ENCODE results near the gene SKI. TPM values are rescaled to one million over a fixed set of nuclear protein-coding genes. Genes with fewer than 3 reads are reported as not detected.

SKI gene
- total and polyA plus RNA-seq, 9 of the 15 experiments (the other 6 are each of a cell fraction or from before 2014, with no cell fraction given) = 0.10 to 60.5 (median 4.6) TPM

DNA sequence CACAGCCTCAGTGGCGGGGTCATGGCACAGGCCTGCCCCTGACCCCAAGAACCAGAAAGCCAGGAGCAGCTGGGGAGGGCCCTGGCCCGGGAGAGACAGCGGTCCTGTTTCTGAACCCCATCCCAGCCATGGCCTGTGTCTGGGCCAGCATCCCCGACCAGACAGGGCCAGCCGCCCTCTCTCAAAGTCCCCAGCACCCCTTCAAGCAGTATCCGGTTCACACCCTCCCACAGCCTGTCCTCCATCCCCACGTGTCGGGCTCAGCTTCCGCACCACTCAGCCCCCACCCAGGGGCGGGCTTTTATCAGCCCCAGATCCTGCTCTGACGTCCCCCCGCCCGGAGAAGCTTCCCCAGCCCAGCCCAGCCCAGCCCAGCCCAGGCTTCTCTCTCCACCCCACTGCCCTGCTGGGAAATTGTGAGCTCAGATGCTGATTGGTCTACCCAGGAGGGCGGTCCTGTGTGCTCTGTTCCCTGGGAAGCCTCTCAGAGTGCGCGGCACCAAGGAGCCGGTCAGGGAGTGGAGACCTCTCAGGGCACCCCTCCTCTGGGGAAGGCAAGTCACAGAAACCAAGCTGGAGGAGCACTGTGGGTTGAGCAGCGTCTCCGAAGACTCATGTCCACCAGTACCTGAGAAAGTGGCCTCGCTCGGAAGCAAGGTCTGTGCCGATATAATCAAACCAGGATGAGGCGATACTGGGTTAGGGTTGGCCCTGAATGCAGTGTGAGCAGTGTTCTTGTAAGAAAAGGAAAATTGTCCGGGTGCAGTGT is 28.9 kb upstream of the SKI start (continued):
- TF ChIP-seq ZNF23 (CRISPR knock-in tag; IDR thresholded peaks at IDR 0.05) (no peak), EGR1 (conservative IDR thresholded peaks at IDR 0.05) (peak; percentile 62), SMAD4 (CRISPR knock-in tag; conservative IDR thresholded peaks at IDR 0.05) (peak; percentile 63; the same call in 1 of the 2 replicates), BRF1 (IDR thresholded peaks at IDR 0.05; ENCODE audit: borderline replicate concordance, extremely low read depth, insufficient read length) (no peak), HCFC1 (IDR thresholded peaks at IDR 0.05; ENCODE audit: low read depth, low read length) (peak; percentile 26; the same call in 1 of the 2 replicates), FUS (optimal IDR thresholded peaks at IDR 0.05; ENCODE audit: low read depth, low read length) (no peak), NFIC (IDR thresholded peaks at IDR 0.05) (no peak), PTBP1 (IDR thresholded peaks at IDR 0.05; ENCODE audit: low read depth, low read length) (no peak), NFATC3 (IDR thresholded peaks at IDR 0.05) (no peak), RHOXF2B (CRISPR knock-in tag; conservative IDR thresholded peaks at IDR 0.05) (no peak; the same call in 1 of the 2 replicates), ZKSCAN3 (CRISPR knock-in tag; IDR thresholded peaks at IDR 0.05) (no peak), ZC3H8 (IDR thresholded peaks at IDR 0.05) (no peak), XRCC5 (IDR thresholded peaks at IDR 0.05; ENCODE audit: low read depth, low read length) (peak; percentile 63; the same call in 1 of the 2 replicates), KAT2B (IDR thresholded peaks at IDR 0.05; ENCODE audit: low read depth, low read length) (no peak), ZNF584 (CRISPR knock-in tag; IDR thresholded peaks at IDR 0.05; ENCODE audit: low read depth) (no peak), ATF7 (IDR thresholded peaks at IDR 0.05) (peak; percentile 78), KDM1A (IDR thresholded peaks at IDR 0.05) (no peak), KDM2B (CRISPR knock-in tag; IDR thresholded peaks at IDR 0.05) (no peak), HDAC3 (IDR thresholded peaks at IDR 0.05; ENCODE audit: borderline replicate concordance, partially characterized antibody) (no peak)
- TF ChIP-seq, protein P1, sequence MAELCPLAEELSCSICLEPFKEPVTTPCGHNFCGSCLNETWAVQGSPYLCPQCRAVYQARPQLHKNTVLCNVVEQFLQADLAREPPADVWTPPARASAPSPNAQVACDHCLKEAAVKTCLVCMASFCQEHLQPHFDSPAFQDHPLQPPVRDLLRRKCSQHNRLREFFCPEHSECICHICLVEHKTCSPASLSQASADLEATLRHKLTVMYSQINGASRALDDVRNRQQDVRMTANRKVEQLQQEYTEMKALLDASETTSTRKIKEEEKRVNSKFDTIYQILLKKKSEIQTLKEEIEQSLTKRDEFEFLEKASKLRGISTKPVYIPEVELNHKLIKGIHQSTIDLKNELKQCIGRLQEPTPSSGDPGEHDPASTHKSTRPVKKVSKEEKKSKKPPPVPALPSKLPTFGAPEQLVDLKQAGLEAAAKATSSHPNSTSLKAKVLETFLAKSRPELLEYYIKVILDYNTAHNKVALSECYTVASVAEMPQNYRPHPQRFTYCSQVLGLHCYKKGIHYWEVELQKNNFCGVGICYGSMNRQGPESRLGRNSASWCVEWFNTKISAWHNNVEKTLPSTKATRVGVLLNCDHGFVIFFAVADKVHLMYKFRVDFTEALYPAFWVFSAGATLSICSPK (IDR thresholded peaks at IDR 0.05; ENCODE audit: borderline replicate concordance) = no peak
- TF ChIP-seq, protein P2, sequence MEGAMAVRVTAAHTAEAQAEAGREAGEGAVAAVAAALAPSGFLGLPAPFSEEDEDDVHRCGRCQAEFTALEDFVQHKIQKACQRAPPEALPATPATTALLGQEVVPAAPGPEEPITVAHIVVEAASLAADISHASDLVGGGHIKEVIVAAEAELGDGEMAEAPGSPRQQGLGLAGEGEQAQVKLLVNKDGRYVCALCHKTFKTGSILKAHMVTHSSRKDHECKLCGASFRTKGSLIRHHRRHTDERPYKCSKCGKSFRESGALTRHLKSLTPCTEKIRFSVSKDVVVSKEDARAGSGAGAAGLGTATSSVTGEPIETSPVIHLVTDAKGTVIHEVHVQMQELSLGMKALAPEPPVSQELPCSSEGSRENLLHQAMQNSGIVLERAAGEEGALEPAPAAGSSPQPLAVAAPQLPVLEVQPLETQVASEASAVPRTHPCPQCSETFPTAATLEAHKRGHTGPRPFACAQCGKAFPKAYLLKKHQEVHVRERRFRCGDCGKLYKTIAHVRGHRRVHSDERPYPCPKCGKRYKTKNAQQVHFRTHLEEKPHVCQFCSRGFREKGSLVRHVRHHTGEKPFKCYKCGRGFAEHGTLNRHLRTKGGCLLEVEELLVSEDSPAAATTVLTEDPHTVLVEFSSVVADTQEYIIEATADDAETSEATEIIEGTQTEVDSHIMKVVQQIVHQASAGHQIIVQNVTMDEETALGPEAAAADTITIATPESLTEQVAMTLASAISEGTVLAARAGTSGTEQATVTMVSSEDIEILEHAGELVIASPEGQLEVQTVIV (CRISPR knock-in tag; IDR thresholded peaks at IDR 0.05; ENCODE audit: borderline replicate concordance) = no peak
- TF ChIP-seq, protein P3, sequence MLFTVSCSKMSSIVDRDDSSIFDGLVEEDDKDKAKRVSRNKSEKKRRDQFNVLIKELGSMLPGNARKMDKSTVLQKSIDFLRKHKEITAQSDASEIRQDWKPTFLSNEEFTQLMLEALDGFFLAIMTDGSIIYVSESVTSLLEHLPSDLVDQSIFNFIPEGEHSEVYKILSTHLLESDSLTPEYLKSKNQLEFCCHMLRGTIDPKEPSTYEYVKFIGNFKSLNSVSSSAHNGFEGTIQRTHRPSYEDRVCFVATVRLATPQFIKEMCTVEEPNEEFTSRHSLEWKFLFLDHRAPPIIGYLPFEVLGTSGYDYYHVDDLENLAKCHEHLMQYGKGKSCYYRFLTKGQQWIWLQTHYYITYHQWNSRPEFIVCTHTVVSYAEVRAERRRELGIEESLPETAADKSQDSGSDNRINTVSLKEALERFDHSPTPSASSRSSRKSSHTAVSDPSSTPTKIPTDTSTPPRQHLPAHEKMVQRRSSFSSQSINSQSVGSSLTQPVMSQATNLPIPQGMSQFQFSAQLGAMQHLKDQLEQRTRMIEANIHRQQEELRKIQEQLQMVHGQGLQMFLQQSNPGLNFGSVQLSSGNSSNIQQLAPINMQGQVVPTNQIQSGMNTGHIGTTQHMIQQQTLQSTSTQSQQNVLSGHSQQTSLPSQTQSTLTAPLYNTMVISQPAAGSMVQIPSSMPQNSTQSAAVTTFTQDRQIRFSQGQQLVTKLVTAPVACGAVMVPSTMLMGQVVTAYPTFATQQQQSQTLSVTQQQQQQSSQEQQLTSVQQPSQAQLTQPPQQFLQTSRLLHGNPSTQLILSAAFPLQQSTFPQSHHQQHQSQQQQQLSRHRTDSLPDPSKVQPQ (CRISPR knock-in tag; IDR thresholded peaks at IDR 0.05; ENCODE audit: borderline replicate concordance) = no peak
- TF ChIP-seq, protein P4, sequence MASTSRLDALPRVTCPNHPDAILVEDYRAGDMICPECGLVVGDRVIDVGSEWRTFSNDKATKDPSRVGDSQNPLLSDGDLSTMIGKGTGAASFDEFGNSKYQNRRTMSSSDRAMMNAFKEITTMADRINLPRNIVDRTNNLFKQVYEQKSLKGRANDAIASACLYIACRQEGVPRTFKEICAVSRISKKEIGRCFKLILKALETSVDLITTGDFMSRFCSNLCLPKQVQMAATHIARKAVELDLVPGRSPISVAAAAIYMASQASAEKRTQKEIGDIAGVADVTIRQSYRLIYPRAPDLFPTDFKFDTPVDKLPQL (IDR thresholded peaks at IDR 0.05; ENCODE audit: extremely low read depth, insufficient read length) = no peak

All from K562 (cell line).